Activated T-cell treated with anti-CD3 and anti-CD28 coated beads for 1 hour (primary cell): ENCODE measurements around the gene ZNF672.

ENCODE experiments used
- DNase-seq: peaks from one replicate; pipeline ENCODE4 v3.0.0-alpha.2; 2020; ENCODE audit warnings: low read depth

ZNF672 gene

DNA sequence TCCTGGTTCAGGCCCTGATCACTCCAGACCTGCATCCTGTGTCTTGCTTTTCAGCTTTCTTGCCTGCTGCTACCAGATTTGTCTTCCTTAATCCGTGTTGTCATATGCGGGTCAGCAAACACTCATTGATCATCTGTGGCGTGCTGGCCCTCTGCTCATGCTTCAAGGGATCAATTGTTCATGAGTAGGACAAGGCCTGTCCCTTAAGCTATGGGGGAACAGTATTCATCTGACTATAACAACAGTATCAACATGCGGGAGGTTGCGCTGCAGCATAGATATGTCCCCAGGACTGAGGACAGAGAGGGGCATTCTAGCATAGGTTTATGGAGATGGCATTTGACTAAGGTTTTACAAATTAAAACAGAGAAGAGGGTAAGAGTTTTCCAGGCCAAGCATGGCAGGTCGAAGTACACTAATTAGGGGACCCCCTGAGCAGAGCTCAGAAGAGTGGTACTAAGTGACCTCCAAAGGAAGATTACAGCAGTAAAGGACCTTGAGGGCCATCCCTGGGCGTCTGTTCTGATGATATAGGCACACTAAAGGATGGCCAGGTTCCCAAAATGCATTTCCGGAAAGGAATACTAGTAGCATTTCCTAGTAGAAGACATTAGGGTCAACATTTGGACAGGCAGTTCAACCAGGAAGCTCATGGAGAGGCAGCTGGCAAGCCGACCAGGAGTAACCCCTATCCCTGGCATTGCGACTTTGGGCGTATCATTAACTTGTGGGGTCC, 811 bp upstream of the ZNF672 start:
- no peak for DNase-seq

DNA sequence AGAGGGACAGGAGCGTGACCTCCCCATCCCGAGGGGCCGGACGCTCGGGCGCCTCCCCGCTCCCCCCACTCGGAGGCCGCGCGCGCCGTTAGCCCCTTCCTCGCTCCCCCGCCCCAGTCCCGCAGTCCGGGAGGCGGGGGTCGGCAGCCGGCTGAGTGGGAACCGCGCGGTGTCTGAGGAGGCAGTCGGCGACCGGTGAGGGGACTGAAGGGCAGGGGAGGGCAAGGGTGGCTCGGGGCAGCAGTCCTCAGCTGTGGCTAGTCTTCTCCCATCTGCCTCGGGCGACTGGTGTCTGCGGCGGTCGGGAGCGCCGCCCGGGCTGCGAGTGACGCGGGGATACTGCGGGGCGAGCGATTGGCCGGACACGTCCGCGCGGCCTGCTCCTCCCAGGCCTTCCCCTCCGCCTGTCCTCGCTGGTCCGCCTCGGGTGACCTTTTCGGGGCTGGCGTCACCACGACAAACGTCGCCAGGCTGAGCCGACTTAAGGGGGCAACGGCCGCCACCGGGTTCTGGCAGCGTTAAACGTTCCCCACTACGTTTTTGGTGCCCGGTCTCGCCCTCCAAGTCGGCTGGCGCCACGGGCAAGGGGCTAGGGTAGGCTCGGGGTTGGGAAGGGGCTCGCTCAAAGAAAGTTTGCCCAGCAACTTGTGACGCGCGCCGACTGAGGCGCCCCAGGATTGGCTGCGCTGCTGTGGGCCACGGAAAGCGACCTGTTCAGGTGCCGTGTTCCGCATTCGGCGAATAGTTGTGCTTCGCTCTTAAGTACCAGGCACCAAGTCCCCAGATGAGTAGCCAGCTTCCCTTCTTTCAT, 538 bp downstream of the ZNF672 start:
- peak; percentile 81 for DNase-seq

DNA sequence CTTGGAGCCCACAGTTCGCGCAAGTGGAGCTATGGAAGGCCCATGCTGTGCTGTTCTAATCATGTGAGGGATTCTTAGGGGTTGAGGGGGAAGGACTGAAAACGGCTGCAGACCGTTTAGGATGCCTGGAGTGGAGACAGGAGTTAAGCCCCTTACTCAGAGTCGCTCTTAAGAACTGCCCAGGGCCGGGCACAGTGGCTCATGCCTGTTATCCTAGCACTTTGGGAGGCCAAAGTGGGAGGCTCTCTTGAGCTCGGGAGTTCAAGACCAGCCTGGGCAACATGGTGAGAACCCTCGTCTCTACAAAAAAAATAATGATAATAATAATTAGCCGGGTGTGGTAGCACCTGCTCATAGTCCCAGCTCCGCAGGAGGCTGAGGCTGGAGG, 1.1 kb downstream of the ZNF672 start:
- DNase-seq: no peak

- no peak for DNase-seq
These were observed 2.9 kb downstream of the ZNF672 start for GRCh38 chr1:248840946-248841345.

GRCh38 chr1:248841702-248842395, 3.8 kb downstream of the ZNF672 start:
- no peak for DNase-seq

- DNase-seq: no peak
These were observed 4.8 kb downstream of the ZNF672 start for GRCh38 chr1:248842781-248843331.

- DNase-seq: no peak
These were observed 5.7 kb downstream of the ZNF672 start for GRCh38 chr1:248843687-248844086.

DNA sequence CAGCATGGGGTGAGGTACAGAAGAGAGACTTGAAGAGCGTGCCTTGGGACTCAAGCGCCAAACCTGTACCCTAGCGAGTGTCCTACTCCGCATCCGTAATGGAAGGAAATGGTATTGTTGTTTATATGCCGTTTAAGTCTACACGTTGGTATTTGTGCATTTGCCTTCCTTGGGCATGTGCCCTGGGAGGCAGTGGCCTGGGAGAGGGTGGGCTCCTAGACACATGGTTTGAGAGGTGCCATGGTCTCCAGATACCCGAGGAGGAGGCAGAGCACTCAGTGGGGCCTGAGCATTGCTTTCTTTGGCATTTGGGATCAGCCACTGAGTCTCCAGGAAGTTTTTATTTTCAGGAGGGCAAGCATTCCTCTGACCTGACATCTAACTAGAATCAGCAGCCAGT, 6.5 kb downstream of the ZNF672 start:
- DNase-seq: no peak

GRCh38 chr1:248847181-248847955, 9.3 kb downstream of the ZNF672 start:
- no peak for DNase-seq

- DNase-seq: no peak
These were observed 10.0 kb downstream of the ZNF672 start for GRCh38 chr1:248847956-248848561.

- DNase-seq: no peak
These were observed 10.6 kb downstream of the ZNF672 start for GRCh38 chr1:248848602-248849001.

- DNase-seq: no peak
These were observed 11.1 kb downstream of the ZNF672 start for GRCh38 chr1:248849152-248849551.

DNA sequence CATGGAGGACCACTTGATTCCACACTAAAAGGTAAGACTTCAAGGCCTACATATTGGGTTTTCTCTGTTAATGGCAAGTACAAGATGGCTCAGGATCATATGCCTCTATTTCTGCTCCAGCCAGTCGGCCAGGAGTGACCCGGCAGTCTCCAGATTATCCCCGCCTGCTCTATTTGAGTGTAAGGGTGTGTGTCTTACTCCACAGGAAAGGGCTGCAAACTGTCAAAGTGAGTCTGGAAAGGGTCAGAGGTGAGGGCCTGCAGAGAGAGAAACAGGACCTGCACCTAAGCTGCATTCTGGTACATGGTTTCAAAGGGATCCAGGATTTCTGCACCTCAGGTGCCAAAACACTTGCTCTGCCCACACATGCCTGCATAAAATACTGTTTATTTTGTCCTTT, 11.6 kb downstream of the ZNF672 start:
- no peak for DNase-seq

DNA sequence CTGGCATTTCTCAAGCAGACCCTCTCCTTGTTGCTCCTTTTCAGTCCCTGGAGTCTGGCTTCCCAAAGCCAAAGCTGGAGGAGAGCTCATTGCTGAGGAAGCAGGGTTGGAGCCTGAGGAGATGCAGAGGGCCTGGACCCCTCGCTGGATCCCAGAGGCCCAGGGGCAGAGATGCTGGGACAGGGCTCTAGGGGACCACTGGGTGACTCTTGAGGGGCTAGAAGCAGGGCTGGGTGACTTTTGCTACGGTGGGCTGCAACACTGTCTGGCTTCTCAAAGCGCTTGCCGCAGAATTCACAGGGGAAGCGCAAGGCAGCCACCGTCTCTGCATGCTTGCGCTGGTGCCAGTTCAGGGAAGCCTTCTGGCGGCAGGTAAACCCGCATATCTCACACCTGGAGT, 12.1 kb downstream of the ZNF672 start:
- no peak for DNase-seq

GRCh38 chr1:248850536-248851251, 12.7 kb downstream of the ZNF672 start:
- DNase-seq: no peak

GRCh38 chr1:248851390-248851789, 13.4 kb downstream of the ZNF672 start:
- no peak for DNase-seq

- no peak for DNase-seq
These were observed 14.7 kb downstream of the ZNF672 start for GRCh38 chr1:248852481-248853405.

- no peak for DNase-seq
These were observed 15.8 kb downstream of the ZNF672 start for GRCh38 chr1:248853663-248854375.

DNA sequence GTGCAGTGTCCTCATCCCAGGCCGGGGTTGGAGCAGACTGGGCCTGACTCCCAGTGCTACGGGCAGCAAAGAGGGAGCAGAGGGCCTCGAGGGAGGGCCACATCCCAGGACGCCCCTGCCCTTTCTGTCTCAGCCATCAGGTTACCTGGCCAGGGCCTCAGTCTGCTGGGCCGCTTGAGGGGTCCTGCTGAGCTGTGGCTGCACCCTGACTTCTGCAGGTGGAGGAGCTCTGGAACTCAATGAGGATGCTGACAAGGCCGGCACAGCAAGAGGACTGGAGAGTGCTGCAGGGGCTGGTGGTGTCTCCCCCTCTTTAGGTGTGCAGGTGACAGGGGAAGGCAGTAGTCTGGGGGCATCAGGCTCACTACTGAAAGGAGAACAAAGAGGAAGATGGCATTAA, 17.6 kb downstream of the ZNF672 start:
- DNase-seq: no peak
